Lung (tissue), 12 donors: Measurements from ENCODE around the gene ABCB11. TPM values are rescaled to one million over a fixed set of nuclear protein-coding genes. Genes with fewer than 3 reads are reported as not detected.
A peak's percentile ranks its signal among the peaks of the same experiment; 100 is the strongest.

ENCODE experiments used
- ATAC-seq: fragments of 200-7000 bp; cut with Tn5 transposase; one replicate; pipeline ENCODE4 v1.9.1; 2020; ENCODE audit warnings: moderate number of reproducible peaks; ENCODE audit not compliant: insufficient read depth, low FRiP score
- DNase-seq, 3 donors: peaks; one replicate each; pipeline ENCODE4 v3.0.0-alpha.2; 2013 to 2017
- H3K27ac ChIP-seq, 2 donors: one replicate each; pipeline ENCODE4 v1.5.1; 2013; ENCODE audit warnings: mild to moderate bottlenecking in 2 of 2, moderate library complexity in 2 of 2, control low read depth in 1 of 2, inconsistent platforms in 1 of 2, low read depth in 1 of 2, low read length in 1 of 2
- H3K27me3 ChIP-seq, 3 donors: one replicate each; pipeline ENCODE4 v1.5.1; 2013; ENCODE audit warnings: low read length in 2 of 3; ENCODE audit not compliant: control insufficient read depth in 3 of 3, insufficient read depth in 3 of 3
- H3K36me3 ChIP-seq, 4 donors: one replicate each; pipeline ENCODE4 v1.5.1; 2013; ENCODE audit warnings: low read length in 4 of 4, mild to moderate bottlenecking in 1 of 4, moderate library complexity in 1 of 4; ENCODE audit not compliant: control insufficient read depth in 4 of 4, insufficient read depth in 4 of 4
- H3K4me1 ChIP-seq, 5 donors: one replicate each; pipeline ENCODE4 v1.5.1; 2013; ENCODE audit warnings: low read length in 5 of 5, mild to moderate bottlenecking in 2 of 5, moderate library complexity in 1 of 5; ENCODE audit not compliant: control insufficient read depth in 5 of 5, insufficient read depth in 5 of 5
- H3K4me3 ChIP-seq: one replicate; pipeline ENCODE4 v1.5.1; 2013; ENCODE audit warnings: mild to moderate bottlenecking, control low read depth, moderate library complexity
- H3K9ac ChIP-seq, 2 donors: one replicate each; pipeline ENCODE4 v1.5.1; 2013; ENCODE audit warnings: low read length in 2 of 2, control low read depth in 1 of 2; ENCODE audit not compliant: insufficient read depth in 1 of 2
- H3K9me3 ChIP-seq, 4 donors: one replicate each; pipeline ENCODE4 v1.5.1; 2013; ENCODE audit warnings: low read length in 3 of 4, mild to moderate bottlenecking in 1 of 4, moderate library complexity in 1 of 4; ENCODE audit not compliant: control insufficient read depth in 4 of 4, insufficient read depth in 3 of 4
- CTCF ChIP-seq: IDR thresholded peaks from 2 replicates; pipeline ENCODE4 v1.5.1; 2012; ENCODE audit warnings: mild to moderate bottlenecking; ENCODE audit errors: control extremely low read depth, extremely low read depth
- WGBS, 2 donors: extraction: QIAGEN DNeasy Blood & Tissue Kit; methylation state at CpG; one replicate each; pipeline ENCODE4 v1.1.7; 2013; 5-methylcytosine and 5-hydroxymethylcytosine counted together
- polyA plus RNA-seq, 2 donors: library from polyadenylated mRNA; stranded (reverse); fragments of 200-250 nt; gene quantifications; one replicate each; pipeline ENCODE4 v1.2.1, GENCODE V29; 2013
- total RNA-seq, 2 donors: library from RNA; depleted of rRNA in 1 of 2; stranded (reverse); fragments of >200 nt in 1 of 2; gene quantifications; one replicate each; pipeline ENCODE4 v1.2.1, GENCODE V29; 2014 to 2021
- donor health status: control.
- donor health status: control.
- donor health status: Bipolar disorder and iron deficiency.
- donor health status: healthy.
- donor health status: DM: yes; HTN: yes; CAD: no.

The ABCB11 gene
- total and polyA plus RNA-seq, 4 donors: 0.02 to 0.37 (median 0.09) TPM

- Histone ChIP-seq H3K4me3 (no peak overlapping the region), H3K27ac (no peak overlapping the region), H3K9me3 (no peaks in the 10 kb centered on the region), H3K9ac (no peak overlapping the region), H3K4me1 (no peaks in the 10 kb centered on the region), H3K27me3 (no peaks in the 10 kb centered on the region), H3K36me3 (no peaks in the 10 kb centered on the region)
- peak; percentile 63 for TF ChIP-seq CTCF
- ATAC-seq (peak; percentile 87), DNase-seq (peak in 2 of 3 donors; percentile 77 to 82)
- 18 to 19% methylated on average over 5 of the region's 5 CpGs for WGBS, 2 donors
These were observed 69.5 kb downstream of the ABCB11 start for GRCh38 chr2:168961450-168962229.

- no peaks in the 10 kb centered on the region for H3K36me3 ChIP-seq
- H3K27me3 ChIP-seq: no peaks in the 10 kb centered on the region
- ATAC-seq (no peak), DNase-seq (no peak)
- no peaks in the 10 kb centered on the region for H3K9me3 ChIP-seq
- H3K4me1 ChIP-seq: no peaks in the 10 kb centered on the region
- H3K4me3 ChIP-seq: no peak overlapping the region
- no peak overlapping the region for H3K27ac ChIP-seq
- H3K9ac ChIP-seq: no peak overlapping the region
- TF ChIP-seq CTCF: no peak
- WGBS, 2 donors: 88 to 93% methylated on average over 2 of the region's 2 CpGs
These were observed 74.7 kb downstream of the ABCB11 start for GRCh38 chr2:168956392-168956791.

- Histone ChIP-seq H3K27ac (no peak overlapping the region), H3K27me3 (no peaks in the 10 kb centered on the region), H3K9me3 (no peaks in the 10 kb centered on the region), H3K4me1 (no peaks in the 10 kb centered on the region), H3K9ac (no peak overlapping the region), H3K36me3 (no peaks in the 10 kb centered on the region), H3K4me3 (no peak overlapping the region)
- DNase-seq (no peak), ATAC-seq (no peak)
- WGBS, 2 donors: 92 to 93% methylated on average over 4 of the region's 4 CpGs
- TF ChIP-seq CTCF: no peak
These were observed 75.8 kb downstream of the ABCB11 start for GRCh38 chr2:168955321-168955720.

- Histone ChIP-seq H3K27me3 (no peaks in the 10 kb centered on the region), H3K27ac (no peak overlapping the region), H3K36me3 (no peaks in the 10 kb centered on the region), H3K9me3 (no peaks in the 10 kb centered on the region), H3K9ac (no peak overlapping the region), H3K4me1 (no peaks in the 10 kb centered on the region), H3K4me3 (no peak overlapping the region)
- TF ChIP-seq CTCF: no peak
- no peak for ATAC-seq
- DNase-seq: no peak
These were observed 76.9 kb downstream of the ABCB11 start for GRCh38 chr2:168954256-168954655.
